ES-I3 (cell line): Measurements from ENCODE around the gene OSCP1.

Source experiments
- H3K36me3 ChIP-seq: 2 replicates; pipeline ENCODE4 v1.6.1; 2013; ENCODE audit warnings: mild to moderate bottlenecking, low read length, control low read depth, moderate library complexity; ENCODE audit not compliant: insufficient read depth
- H3K4me1 ChIP-seq: 2 replicates; pipeline ENCODE4 v1.6.1; 2013; ENCODE audit warnings: mild to moderate bottlenecking, control low read depth, low read length; ENCODE audit not compliant: insufficient read depth
- H3K9ac ChIP-seq: 2 replicates; pipeline ENCODE4 v1.6.1; 2013; ENCODE audit warnings: low read depth, mild to moderate bottlenecking, low read length, moderate library complexity
- H3K9me3 ChIP-seq: 2 replicates; pipeline ENCODE4 v1.6.1; 2013; ENCODE audit warnings: mild to moderate bottlenecking, low read length, moderate library complexity; ENCODE audit not compliant: control insufficient read depth, insufficient read depth

OSCP1 gene

GRCh38 chr1:36465731-36466369 lies 15.6 kb upstream of the OSCP1 start:
- peaks cover 17% of the 10 kb centered on the region for H3K4me1 ChIP-seq
- H3K9me3 ChIP-seq: no peaks in the 10 kb centered on the region
- H3K36me3 ChIP-seq: peaks cover 7% of the 10 kb centered on the region
- no peak overlapping the region for H3K9ac ChIP-seq

GRCh38 chr1:36464605-36465393 lies 14.5 kb upstream of the OSCP1 start:
- Histone ChIP-seq H3K4me1 (peaks cover 17% of the 10 kb centered on the region), H3K9ac (peak overlapping the region; percentile 87), H3K36me3 (peaks cover 7% of the 10 kb centered on the region), H3K9me3 (no peaks in the 10 kb centered on the region)

GRCh38 chr1:36463803-36464604 lies 13.8 kb upstream of the OSCP1 start, which contains the start of gene MRPS15:
MRPS15 (minus strand) TSS chr1:36464384; CDS start chr1:36464275, 109 bp downstream.
- Histone ChIP-seq H3K36me3 (peaks cover 7% of the 10 kb centered on the region), H3K4me1 (peaks cover 17% of the 10 kb centered on the region), H3K9ac (peak within 1 kb of the TSS; percentile 87), H3K9me3 (no peaks in the 10 kb centered on the region)

- Histone ChIP-seq H3K36me3 (peaks cover 7% of the 10 kb centered on the region), H3K9me3 (no peaks in the 10 kb centered on the region), H3K4me1 (peaks cover 17% of the 10 kb centered on the region), H3K9ac (peak overlapping the region; percentile 87)
Measured at GRCh38 chr1:36463463-36463802, 13.2 kb upstream of the OSCP1 start.

- Histone ChIP-seq H3K9me3 (no peaks in the 10 kb centered on the region), H3K36me3 (peaks cover 22% of the 10 kb centered on the region), H3K4me1 (peaks cover 3% of the 10 kb centered on the region; the same call in 1 of the 2 replicates), H3K9ac (no peak overlapping the region)
Measured at GRCh38 chr1:36458910-36459309, 8.7 kb upstream of the OSCP1 start.

- H3K4me1 ChIP-seq: no peaks in the 10 kb centered on the region
- H3K9me3 ChIP-seq: no peaks in the 10 kb centered on the region
- H3K9ac ChIP-seq: no peak overlapping the region
- peaks cover 22% of the 10 kb centered on the region for H3K36me3 ChIP-seq
Measured at GRCh38 chr1:36457691-36458090, 7.4 kb upstream of the OSCP1 start.

GRCh38 chr1:36456391-36456928 lies 6.2 kb upstream of the OSCP1 start:
- Histone ChIP-seq H3K36me3 (peaks cover 21% of the 10 kb centered on the region), H3K9ac (no peak overlapping the region), H3K9me3 (no peaks in the 10 kb centered on the region), H3K4me1 (no peaks in the 10 kb centered on the region)

GRCh38 chr1:36455386-36455785 lies 5.1 kb upstream of the OSCP1 start:
- H3K9me3 ChIP-seq: no peaks in the 10 kb centered on the region
- H3K36me3 ChIP-seq: peaks cover 15% of the 10 kb centered on the region; the same call in 1 of the 2 replicates
- no peaks in the 10 kb centered on the region for H3K4me1 ChIP-seq
- H3K9ac ChIP-seq: no peak overlapping the region

GRCh38 chr1:36453600-36454388 lies 3.5 kb upstream of the OSCP1 start:
- Histone ChIP-seq H3K9me3 (no peaks in the 10 kb centered on the region), H3K36me3 (peaks cover 15% of the 10 kb centered on the region; the same call in 1 of the 2 replicates), H3K4me1 (no peaks in the 10 kb centered on the region), H3K9ac (no peak overlapping the region)

GRCh38 chr1:36453051-36453450 lies 2.8 kb upstream of the OSCP1 start:
- no peak overlapping the region for H3K9ac ChIP-seq
- no peaks in the 10 kb centered on the region for H3K9me3 ChIP-seq
- no peaks in the 10 kb centered on the region for H3K4me1 ChIP-seq
- peaks cover 15% of the 10 kb centered on the region; the same call in 1 of the 2 replicates for H3K36me3 ChIP-seq

- Histone ChIP-seq H3K9ac (peak overlapping the region; percentile 92), H3K36me3 (peaks cover 7% of the 10 kb centered on the region; the same call in 1 of the 2 replicates), H3K4me1 (peaks cover 8% of the 10 kb centered on the region; the same call in 1 of the 2 replicates), H3K9me3 (no peaks in the 10 kb centered on the region)
Measured at GRCh38 chr1:36450919-36451305, 661 bp upstream of the OSCP1 start.

GRCh38 chr1:36448530-36449056 lies 1.7 kb downstream of the OSCP1 start:
- H3K4me1 ChIP-seq: peaks cover 8% of the 10 kb centered on the region
- no peaks in the 10 kb centered on the region for H3K36me3 ChIP-seq
- no peak overlapping the region for H3K9ac ChIP-seq
- no peaks in the 10 kb centered on the region for H3K9me3 ChIP-seq

GRCh38 chr1:36447450-36447849 lies 2.8 kb downstream of the OSCP1 start:
- Histone ChIP-seq H3K4me1 (peaks cover 8% of the 10 kb centered on the region), H3K9ac (no peak overlapping the region), H3K9me3 (no peaks in the 10 kb centered on the region)

More at GRCh38 chr1:36447450-36447849, 2.8 kb downstream of the OSCP1 start:
- H3K36me3 ChIP-seq: no peaks in the 10 kb centered on the region
